ENCODE results near the gene PIK3C2G. TPM values are rescaled to one million over a fixed set of nuclear protein-coding genes. Genes with fewer than 3 reads are reported as not detected.

Gene PIK3C2G
- total and polyA plus RNA-seq, 2 of the 13 experiments (the other 11 are each of a cell fraction or from before 2014, with no cell fraction given), result not detected

DNA sequence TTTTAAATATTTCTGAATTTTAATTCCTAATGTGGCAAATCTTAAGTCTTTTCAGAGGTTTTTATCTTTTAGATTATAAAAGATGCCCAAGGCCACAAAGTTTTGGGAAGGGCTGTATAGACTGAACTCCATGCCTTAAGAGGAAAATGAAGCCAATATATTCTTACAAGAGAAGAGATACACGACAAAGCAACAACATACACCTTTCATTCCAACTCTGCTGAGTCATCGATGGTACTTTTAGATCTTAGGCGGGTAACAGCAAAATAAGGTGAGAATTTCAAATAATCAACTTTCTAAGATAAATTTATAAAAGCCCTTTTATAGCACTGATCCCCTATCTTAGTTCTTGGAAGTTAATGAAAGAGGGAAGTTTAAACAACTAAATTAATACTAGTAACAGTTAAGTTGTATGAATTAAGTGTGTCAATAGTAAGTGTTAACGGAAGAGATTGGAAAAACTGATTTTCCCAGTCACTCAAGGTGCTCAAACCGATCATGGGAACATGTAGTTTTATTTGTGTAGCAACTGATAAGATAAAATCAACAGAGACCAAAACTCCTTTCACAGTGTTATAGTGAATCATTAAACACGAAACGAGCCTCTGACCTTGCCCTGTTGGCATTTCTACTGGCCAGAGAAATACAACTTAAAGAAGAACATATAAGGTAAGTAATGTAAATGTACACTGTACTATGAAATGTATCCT lies 18.8 kb upstream of the PIK3C2G start (continued):
- TF ChIP-seq, protein P1, sequence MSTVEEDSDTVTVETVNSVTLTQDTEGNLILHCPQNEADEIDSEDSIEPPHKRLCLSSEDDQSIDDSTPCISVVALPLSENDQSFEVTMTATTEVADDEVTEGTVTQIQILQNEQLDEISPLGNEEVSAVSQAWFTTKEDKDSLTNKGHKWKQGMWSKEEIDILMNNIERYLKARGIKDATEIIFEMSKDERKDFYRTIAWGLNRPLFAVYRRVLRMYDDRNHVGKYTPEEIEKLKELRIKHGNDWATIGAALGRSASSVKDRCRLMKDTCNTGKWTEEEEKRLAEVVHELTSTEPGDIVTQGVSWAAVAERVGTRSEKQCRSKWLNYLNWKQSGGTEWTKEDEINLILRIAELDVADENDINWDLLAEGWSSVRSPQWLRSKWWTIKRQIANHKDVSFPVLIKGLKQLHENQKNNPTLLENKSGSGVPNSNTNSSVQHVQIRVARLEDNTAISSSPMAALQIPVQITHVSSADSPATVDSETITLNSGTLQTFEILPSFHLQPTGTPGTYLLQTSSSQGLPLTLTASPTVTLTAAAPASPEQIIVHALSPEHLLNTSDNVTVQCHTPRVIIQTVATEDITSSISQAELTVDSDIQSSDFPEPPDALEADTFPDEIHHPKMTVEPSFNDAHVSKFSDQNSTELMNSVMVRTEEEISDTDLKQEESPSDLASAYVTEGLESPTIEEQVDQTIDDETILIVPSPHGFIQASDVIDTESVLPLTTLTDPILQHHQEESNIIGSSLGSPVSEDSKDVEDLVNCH (CRISPR knock-in tag; IDR thresholded peaks at IDR 0.05), result no peak
- TF ChIP-seq CBX2 (IDR thresholded peaks at IDR 0.05; ENCODE audit: low read depth, low read length), result no peak
- no peak for TF ChIP-seq CBX2 (CRISPR knock-in tag; IDR thresholded peaks at IDR 0.05; ENCODE audit: low read depth)
- TF ChIP-seq KDM1A (CRISPR knock-in tag; IDR thresholded peaks at IDR 0.05), result no peak
- TF ChIP-seq, protein P2, sequence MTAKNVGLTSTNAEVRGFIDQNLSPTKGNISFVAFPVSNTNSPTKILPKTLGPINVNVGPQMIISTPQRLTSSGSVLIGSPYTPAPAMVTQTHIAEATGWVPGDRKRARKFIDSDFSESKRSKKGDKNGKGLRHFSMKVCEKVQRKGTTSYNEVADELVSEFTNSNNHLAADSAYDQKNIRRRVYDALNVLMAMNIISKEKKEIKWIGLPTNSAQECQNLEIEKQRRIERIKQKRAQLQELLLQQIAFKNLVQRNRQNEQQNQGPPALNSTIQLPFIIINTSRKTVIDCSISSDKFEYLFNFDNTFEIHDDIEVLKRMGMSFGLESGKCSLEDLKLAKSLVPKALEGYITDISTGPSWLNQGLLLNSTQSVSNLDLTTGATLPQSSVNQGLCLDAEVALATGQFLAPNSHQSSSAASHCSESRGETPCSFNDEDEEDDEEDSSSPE (CRISPR knock-in tag; IDR thresholded peaks at IDR 0.05), result no peak
- TF ChIP-seq, protein P3, sequence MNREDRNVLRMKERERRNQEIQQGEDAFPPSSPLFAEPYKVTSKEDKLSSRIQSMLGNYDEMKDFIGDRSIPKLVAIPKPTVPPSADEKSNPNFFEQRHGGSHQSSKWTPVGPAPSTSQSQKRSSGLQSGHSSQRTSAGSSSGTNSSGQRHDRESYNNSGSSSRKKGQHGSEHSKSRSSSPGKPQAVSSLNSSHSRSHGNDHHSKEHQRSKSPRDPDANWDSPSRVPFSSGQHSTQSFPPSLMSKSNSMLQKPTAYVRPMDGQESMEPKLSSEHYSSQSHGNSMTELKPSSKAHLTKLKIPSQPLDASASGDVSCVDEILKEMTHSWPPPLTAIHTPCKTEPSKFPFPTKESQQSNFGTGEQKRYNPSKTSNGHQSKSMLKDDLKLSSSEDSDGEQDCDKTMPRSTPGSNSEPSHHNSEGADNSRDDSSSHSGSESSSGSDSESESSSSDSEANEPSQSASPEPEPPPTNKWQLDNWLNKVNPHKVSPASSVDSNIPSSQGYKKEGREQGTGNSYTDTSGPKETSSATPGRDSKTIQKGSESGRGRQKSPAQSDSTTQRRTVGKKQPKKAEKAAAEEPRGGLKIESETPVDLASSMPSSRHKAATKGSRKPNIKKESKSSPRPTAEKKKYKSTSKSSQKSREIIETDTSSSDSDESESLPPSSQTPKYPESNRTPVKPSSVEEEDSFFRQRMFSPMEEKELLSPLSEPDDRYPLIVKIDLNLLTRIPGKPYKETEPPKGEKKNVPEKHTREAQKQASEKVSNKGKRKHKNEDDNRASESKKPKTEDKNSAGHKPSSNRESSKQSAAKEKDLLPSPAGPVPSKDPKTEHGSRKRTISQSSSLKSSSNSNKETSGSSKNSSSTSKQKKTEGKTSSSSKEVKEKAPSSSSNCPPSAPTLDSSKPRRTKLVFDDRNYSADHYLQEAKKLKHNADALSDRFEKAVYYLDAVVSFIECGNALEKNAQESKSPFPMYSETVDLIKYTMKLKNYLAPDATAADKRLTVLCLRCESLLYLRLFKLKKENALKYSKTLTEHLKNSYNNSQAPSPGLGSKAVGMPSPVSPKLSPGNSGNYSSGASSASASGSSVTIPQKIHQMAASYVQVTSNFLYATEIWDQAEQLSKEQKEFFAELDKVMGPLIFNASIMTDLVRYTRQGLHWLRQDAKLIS (CRISPR knock-in tag; IDR thresholded peaks at IDR 0.05), result no peak
- no peak for TF ChIP-seq RBAK (CRISPR knock-in tag; IDR thresholded peaks at IDR 0.05)
- TF ChIP-seq HNF4A (CRISPR knock-in tag; IDR thresholded peaks at IDR 0.05), result 0 out of 2 replicates have a peak, but pooled peaks have one; percentile 30
- TF ChIP-seq ATF1 (CRISPR knock-in tag; IDR thresholded peaks at IDR 0.05), result no peak
- TF ChIP-seq ZNF564 (CRISPR knock-in tag; IDR thresholded peaks at IDR 0.05), result no peak
- TF ChIP-seq NFATC3 (CRISPR knock-in tag; IDR thresholded peaks at IDR 0.05), result no peak
- TF ChIP-seq, protein P4, sequence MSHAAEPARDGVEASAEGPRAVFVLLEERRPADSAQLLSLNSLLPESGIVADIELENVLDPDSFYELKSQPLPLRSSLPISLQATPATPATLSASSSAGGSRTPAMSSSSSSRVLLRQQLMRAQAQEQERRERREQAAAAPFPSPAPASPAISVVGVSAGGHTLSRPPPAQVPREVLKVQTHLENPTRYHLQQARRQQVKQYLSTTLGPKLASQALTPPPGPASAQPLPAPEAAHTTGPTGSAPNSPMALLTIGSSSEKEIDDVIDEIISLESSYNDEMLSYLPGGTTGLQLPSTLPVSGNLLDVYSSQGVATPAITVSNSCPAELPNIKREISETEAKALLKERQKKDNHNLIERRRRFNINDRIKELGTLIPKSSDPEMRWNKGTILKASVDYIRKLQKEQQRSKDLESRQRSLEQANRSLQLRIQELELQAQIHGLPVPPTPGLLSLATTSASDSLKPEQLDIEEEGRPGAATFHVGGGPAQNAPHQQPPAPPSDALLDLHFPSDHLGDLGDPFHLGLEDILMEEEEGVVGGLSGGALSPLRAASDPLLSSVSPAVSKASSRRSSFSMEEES (CRISPR knock-in tag; IDR thresholded peaks at IDR 0.05), result peak; percentile 76; the same call in 1 of the 2 replicates
- TF ChIP-seq ZBTB20 (CRISPR knock-in tag; IDR thresholded peaks at IDR 0.05; ENCODE audit: borderline replicate concordance, low read depth), result peak; percentile 74; the same call in 1 of the 2 replicates
- TF ChIP-seq HDAC6 (IDR thresholded peaks at IDR 0.05; ENCODE audit: low read depth, low read length), result no peak
- TF ChIP-seq MAF1 (CRISPR knock-in tag; IDR thresholded peaks at IDR 0.05; ENCODE audit: borderline replicate concordance), result no peak
- TF ChIP-seq ZNF709 (CRISPR knock-in tag; IDR thresholded peaks at IDR 0.05), result no peak
- TF ChIP-seq, protein P5, sequence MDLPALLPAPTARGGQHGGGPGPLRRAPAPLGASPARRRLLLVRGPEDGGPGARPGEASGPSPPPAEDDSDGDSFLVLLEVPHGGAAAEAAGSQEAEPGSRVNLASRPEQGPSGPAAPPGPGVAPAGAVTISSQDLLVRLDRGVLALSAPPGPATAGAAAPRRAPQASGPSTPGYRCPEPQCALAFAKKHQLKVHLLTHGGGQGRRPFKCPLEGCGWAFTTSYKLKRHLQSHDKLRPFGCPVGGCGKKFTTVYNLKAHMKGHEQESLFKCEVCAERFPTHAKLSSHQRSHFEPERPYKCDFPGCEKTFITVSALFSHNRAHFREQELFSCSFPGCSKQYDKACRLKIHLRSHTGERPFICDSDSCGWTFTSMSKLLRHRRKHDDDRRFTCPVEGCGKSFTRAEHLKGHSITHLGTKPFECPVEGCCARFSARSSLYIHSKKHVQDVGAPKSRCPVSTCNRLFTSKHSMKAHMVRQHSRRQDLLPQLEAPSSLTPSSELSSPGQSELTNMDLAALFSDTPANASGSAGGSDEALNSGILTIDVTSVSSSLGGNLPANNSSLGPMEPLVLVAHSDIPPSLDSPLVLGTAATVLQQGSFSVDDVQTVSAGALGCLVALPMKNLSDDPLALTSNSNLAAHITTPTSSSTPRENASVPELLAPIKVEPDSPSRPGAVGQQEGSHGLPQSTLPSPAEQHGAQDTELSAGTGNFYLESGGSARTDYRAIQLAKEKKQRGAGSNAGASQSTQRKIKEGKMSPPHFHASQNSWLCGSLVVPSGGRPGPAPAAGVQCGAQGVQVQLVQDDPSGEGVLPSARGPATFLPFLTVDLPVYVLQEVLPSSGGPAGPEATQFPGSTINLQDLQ (CRISPR knock-in tag; IDR thresholded peaks at IDR 0.05), result no peak
